Fibroblast of peridontal ligament (primary cell): ENCODE data around the gene LCE3C.
A peak's percentile ranks its signal among the peaks of the same experiment; 100 is the strongest.
"Not testable (repeated sequence)": the region's sequence is repeated elsewhere in the genome, so short reads cannot be mapped to it uniquely, and the experiment has no call there.

Experiments
- DNase-seq: peaks from one replicate; pipeline ENCODE4 v3.0.0-alpha.2; 2010; ENCODE audit errors: extremely low read depth

LCE3C gene

GRCh38 chr1:152599934-152600333, at the start of gene LCE3C:
Gene LCE3C (plus strand): TSS chr1:152600234. CDS start chr1:152600732, 498 bp downstream.
- no peak for DNase-seq

DNA sequence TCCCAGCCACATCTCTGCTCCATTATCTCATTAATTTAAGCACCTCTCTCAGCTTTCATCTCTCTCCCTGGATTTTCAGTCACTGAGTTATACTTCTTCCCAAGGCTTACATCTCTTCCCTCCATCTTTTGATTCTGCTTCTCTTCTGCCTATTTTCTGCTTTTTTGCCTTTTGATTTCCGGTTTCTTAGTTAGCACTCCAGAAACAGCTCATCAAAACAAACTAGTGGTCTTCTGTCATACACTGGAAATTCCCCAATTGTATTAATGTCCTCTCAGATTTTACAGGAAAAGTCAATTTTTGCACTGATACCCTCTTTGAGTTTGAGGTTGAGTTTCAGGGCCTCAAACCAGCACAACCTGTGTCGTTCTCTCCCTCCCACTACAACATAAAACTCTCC, 34.9 kb upstream of the LCE3C start:
- no peak for DNase-seq

- DNase-seq: no peak
These were observed 34.4 kb upstream of the LCE3C start for GRCh38 chr1:152565535-152566215.

- DNase-seq: no peak
These were observed 33.4 kb upstream of the LCE3C start, which contains the start of gene LCE3E for GRCh38 chr1:152566681-152567080. Gene LCE3E (minus strand): TSS chr1:152566780. CDS start chr1:152566208, 572 bp downstream.

DNA sequence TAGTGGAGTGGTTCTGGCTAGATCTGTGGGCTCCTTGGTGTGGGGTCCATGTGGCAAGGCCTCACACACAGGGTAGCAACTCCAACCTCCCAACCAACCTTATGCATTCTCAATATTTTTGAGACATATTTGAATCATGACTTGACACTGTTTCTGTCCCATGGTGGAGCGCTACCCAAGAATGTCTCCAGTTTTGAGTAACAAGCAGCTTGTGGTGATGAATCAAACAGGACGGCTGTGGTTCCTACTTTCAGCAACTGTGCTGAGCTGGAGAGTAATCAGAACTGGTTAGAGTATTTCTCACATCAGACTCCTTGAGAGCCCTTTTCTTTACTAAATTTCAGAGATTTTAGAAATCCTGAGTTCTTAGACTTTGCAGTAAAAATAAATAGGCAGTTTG, 22.9 kb upstream of the LCE3C start:
- no peak for DNase-seq

DNA sequence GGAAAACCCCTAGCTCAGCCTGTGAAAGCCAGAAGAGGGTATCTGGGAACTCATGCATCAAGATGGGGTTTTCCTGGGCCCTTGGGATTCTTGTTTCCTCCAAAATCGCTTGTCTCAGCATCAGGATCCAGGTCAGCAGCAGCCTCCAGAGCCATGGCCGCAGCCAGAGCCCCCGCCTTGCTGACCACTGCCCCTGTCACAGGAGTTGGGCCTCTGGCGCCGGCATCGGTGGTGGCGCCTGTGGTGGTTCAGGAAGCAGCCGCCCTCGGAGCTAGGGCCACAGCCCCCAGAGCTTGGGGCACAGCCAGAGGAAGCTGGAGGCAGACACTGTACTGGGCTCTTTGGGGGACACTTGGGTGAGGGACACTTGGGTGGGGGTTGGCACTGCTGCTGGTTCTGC, 20.5 kb upstream of the LCE3C start:
- not testable (repeated sequence) for DNase-seq

- no peak for DNase-seq
These were observed 19.6 kb upstream of the LCE3C start, which contains the start of gene LCE3D for GRCh38 chr1:152580433-152580832. Gene LCE3D (minus strand): TSS chr1:152580516. CDS start chr1:152579936, 580 bp downstream.

GRCh38 chr1:152582647-152583046, 17.4 kb upstream of the LCE3C start:
- no peak for DNase-seq

GRCh38 chr1:152585586-152585985, 14.4 kb upstream of the LCE3C start:
- DNase-seq: no peak

DNA sequence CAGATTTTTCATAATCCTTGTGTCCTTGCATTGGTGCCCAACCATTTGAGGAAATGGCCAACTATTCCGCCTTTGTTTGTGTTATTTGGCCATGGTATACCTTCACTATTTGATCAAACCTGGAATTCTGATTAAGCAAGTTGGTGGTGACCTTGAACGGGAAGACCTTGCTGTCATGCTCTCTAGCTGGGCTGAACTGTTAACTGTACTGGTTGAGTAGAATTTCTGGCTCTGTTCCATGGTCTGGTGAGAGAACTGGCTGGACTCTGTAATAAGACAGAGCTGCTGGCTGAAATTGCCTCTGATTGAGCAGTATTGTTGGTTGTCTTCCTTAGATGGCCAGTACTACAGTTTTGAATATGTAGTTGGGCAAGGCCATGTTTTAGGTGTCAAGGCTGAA, 3.0 kb upstream of the LCE3C start:
- DNase-seq: no peak

DNA sequence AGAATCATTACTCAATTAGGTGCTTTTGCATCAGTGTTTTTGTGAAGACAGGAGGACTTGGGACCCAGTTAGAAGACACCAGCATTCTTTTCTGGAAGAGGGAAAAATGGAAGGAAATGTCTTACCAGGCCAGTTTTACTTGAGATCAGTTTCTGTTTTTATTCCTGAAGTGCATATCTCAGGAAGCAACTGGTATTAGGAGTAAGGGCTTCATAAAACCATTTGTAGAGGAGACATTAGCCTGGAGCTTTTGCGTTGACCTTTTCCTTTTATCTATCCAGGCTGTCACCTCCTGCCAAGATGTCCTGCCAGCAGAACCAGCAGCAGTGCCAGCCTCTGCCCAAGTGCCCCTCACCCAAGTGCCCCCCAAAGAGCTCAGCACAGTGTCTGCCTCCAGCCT, 13.5 kb downstream of the LCE3C start, which contains the start of gene LCE3B:
LCE3B (plus strand) TSS at position 301 of the 400 bp plus-strand sequence; CDS start at position 301, 0 bp downstream.
- DNase-seq: no peak

DNA sequence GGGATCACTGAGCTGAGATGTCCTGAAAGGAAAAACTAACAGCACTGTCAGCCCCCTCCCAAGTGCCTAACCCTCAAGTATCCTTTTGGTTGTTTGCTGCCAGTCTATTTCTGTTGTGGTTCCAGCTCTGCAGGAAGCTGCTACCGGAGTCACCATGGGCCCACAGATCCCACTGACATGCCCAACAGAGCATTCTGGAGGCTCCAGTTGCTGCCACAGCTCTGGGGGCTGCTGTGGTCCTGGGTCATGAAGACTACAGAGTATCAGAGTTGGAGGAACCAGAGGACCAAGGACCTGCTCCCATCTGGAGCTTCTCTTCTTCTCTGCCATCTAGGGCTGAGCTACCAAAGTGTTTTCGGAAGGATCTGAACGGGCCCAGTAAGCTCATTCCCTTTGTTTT, 22.0 kb downstream of the LCE3C start:
- no peak for DNase-seq

DNA sequence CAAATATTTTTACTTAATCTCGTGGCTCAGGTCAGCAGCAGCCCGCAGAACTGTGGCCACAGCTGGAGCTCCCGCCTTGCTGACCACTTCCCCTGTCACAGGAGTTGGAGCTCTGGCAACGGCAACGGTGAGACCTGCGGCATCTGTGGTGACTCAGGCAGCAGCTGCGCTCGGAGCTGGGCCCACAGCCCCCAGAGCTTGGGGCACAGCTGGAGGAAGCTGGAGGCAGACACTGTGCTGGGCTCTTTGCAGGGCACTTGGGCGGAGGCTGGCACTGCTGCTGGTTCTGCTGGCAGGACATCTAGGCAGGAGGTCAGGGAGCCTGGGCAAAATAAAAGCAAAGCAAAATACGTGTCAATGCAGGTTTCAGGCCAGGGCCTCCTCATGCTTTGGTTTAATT, 22.8 kb downstream of the LCE3C start, which contains the start of gene LCE3A:
LCE3A (minus strand) TSS at position 301 of the 400 bp plus-strand sequence; CDS start at position 301, 0 bp downstream.
- DNase-seq: no peak

- no peak for DNase-seq
These were observed 23.3 kb downstream of the LCE3C start for GRCh38 chr1:152623203-152623844.

DNA sequence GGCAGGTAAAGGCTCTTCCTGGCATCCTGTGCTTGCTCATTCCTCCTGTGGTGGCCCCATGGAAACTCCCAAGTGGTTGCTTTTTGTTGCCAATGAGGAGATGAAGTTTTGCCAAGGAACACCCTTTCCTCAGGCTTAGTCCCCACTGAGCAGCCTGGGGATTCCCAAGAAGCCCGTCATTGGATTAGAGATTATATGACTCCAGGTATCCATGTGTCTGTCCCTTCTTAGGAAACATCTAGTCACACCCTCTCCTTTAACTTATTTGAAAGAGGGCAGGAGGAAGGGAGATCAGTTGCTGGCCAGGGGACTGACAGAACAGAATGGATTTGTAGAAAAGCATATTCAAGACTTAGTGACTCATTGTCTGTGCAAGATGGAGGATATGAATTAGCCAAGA, 26.7 kb downstream of the LCE3C start:
- DNase-seq: no peak

GRCh38 chr1:152630596-152630995, 30.6 kb downstream of the LCE3C start:
- DNase-seq: no peak

DNA sequence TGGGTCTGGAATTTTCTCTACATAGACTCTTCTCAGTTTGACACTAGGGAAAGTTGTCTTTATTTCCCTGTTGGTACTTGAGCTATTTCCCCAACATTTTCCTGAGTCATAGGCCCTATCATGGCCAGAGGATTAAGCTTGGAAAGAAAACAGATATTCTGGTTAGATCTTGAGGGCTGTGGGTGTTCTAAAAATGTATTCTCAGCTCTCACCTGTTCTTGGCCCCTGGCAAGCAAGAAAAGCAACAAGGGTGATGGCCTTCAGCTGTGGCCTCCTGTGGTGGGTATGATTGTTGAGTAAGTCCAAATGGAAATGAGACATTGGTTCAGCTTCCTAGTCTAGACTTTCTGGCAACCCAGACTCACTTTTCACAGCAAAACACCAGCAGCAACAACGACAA, 40.3 kb downstream of the LCE3C start:
- no peak for DNase-seq

DNA sequence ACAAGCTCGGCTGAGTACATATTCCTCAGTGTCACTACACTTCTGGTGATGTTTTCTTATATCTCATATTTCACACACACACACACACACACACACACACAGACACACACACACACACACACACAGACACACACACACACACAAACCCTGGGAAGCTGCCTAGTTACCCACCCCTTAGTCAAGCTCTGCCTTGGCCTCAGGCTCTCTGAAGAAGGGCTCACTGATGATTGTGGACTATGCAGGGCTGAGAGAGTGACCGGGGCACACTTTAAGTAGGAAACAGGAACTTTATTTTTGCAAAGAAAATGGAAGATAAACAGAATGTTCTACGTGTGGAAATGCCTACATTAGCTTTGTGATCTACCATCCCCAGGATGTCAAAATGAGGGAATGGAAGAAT, 43.9 kb downstream of the LCE3C start:
- DNase-seq: no peak

- DNase-seq: no peak
These were observed 45.1 kb downstream of the LCE3C start for GRCh38 chr1:152645146-152645545.

DNA sequence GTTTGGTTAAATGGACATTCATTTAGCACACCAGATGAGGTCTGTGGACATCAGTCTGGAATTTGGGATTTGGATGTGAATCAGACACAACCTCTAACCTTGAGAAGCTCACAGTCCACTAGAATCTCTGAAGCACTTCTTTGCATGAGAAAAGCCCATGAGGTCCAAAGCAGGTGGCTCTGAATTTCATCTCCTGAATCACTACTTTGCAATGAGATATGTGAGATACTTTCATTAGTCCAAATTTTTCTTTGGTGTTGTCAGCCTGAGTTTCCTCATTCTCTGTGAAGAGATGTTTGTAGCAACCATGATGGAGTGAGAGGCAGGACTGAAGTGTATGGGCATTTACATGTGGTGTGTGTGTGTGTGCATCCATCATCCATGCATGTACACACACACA, 46.6 kb downstream of the LCE3C start:
- peak; percentile 5 for DNase-seq
